ENCODE measurements around the gene FAM234B.

DNA sequence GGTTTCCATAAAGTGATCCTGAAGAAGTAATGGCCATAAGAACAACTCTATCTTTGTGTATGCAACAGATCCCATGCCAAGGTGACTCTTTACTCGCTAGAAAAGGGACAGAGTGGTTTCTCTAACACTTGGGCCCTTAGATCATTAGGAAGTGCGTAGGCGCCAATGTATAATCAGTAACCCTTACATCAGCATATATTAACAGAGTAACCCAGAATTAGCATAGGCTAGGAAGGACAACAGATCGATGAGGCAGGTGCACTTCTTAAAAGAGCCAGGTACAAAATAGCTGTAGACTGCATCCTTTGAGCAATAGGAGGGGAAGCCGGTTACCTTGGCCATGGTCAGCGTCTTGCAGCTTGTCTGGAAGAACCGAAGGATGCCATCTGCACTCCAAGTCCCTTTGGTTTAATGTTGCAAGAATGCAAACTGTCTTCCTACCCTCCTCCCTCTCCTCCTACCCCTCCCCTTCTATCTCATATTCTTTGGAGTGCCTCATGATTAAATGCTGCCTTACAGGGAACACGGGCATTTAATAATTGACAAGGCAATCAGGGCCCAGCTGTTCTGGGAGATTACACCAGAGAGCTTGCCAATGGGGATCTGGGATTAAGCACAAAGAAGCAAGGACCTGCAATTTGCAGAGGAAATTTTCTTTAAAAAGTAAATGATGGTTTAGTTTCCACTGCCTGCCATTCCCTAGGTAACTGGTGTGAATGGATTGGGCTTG, 51.2 kb downstream of the FAM234B start:
- no peak for TF ChIP-seq POLR2A (IDR thresholded peaks at IDR 0.05)
- TF ChIP-seq, protein P1, sequence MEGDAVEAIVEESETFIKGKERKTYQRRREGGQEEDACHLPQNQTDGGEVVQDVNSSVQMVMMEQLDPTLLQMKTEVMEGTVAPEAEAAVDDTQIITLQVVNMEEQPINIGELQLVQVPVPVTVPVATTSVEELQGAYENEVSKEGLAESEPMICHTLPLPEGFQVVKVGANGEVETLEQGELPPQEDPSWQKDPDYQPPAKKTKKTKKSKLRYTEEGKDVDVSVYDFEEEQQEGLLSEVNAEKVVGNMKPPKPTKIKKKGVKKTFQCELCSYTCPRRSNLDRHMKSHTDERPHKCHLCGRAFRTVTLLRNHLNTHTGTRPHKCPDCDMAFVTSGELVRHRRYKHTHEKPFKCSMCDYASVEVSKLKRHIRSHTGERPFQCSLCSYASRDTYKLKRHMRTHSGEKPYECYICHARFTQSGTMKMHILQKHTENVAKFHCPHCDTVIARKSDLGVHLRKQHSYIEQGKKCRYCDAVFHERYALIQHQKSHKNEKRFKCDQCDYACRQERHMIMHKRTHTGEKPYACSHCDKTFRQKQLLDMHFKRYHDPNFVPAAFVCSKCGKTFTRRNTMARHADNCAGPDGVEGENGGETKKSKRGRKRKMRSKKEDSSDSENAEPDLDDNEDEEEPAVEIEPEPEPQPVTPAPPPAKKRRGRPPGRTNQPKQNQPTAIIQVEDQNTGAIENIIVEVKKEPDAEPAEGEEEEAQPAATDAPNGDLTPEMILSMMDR (IDR thresholded peaks at IDR 0.05): no peak
